GM18520 (cell line): ENCODE measurements around the gene PPP1R9B.

Source experiments
- ATAC-seq: cut with Tn5 transposase; IDR thresholded peaks from one replicate; pipeline ENCODE4 v1.9.1; 2021; ENCODE audit not compliant: unreplicated experiment

Gene PPP1R9B

DNA sequence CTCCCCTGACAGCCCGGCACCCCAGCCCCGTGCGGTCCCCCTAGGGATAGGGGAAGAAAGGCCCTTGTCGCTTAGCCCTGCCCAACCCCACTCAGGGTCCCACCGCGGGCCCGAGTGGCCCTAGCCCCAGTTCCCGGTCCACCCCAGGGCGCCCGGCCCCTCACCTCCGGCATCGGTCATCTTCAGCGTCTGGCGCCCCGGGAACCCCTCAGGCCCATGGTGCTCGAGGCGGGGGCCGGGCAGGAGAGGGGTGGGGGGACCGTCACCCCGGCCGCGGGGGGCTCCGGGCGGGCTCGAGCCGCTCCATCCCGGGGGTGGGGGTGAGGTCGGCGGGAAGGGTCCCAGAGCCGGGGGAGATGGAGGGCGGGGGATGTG is 21.1 kb downstream of the PPP1R9B start:
- no peak for ATAC-seq

DNA sequence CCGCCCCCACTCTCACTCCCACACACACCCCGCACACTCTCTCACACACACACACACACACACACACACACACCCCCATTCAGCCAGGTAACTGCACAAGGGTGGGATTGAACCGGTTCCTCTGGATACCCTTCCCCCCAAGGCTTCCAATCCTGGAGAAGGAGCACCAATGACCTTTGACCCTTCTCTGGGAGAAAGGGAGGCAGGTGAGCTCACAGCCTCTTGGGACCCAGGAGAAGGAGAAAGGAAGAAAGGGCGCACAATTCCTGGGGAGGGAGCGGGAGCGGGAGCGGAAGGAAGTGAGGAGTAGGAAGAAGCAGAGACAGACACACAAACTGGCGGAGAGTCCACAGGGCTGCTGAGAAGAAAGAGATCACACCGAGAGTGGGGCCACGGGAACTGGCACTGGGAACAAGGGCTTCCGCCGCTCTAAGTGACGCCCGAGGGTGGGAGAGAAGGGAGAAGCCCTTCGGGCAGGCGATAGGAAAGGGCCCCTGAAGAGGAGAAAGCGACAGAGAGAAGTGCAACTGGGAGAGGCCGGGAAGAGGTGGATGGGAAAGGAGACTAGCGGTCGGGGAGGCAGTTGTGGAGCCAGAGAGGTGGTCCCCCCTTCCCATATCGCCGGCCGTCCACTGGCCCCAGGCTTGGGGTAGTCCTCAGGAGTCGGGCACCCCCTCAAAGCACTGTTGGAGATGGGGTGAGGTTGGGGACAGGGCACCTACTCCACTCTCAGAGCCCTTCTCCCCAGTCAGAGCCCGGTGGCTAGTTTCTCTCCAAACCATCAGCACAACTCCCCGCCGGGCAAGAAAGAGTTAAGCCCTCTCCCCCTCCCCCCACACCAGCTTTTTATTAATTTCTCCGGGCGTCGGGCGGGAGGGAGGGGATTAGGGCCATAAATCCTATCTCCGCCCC is 21.8 kb downstream of the PPP1R9B start:
- ATAC-seq: no peak

DNA sequence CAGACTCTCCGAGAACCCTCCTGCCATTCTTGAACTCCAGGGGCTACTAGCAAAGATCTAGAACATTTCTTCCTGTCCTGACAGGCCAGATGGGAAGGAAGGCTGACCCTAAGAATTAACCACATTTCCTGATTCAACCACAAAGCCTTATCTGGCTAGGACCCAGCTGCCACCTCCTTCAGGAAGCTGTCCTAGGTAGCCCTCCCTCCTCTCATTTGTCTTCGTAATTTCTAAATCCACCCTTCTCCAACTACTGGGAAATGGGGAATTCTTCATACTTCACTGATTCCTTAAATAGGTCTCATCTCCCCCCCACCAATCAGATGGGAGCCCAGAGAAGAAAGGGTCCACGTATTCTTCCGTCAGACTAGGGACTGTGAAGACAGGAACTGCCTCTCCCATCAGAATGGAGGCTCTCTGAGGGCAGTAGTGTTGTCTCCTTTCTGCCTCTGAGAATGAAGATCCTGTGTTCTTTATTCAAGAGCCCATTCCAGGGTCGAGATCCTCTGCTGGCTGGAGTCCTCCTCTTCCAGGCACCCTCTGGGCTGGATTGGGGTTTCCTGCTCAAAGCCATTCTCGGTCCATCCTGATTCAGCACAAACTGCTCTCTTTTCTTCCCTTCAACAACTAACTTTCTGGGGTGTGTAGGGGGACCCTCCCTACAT is 22.6 kb downstream of the PPP1R9B start:
- ATAC-seq: no peak

DNA sequence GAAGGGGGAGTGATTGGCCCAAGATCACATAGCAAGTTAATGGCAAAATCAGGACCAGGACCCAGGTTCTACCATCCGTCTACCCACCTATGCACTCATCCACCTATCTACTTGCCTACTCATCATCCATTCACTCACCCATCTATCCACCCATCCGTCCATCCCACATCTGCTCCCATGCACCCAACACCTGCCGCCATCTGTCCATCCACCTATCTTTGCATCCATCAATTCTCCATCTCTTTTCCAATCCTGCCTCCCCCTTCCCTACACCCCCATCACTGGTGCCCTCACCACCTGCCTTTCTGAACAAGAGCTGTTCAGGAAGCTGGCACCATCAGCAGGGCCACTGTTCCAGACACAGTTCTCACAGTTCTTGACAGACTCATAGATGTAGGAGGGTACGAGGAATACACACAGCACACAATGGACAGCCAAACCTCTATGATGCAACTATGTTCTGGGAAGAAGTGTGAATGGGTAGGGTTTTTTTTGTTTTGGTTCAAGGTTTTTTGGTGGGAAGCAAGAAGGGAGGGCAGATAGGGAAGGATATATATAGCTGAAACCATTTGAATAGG is 25.0 kb downstream of the PPP1R9B start:
- no peak for ATAC-seq

GRCh38 chr17:50123649-50124349 is 26.7 kb downstream of the PPP1R9B start:
- ATAC-seq: no peak

DNA sequence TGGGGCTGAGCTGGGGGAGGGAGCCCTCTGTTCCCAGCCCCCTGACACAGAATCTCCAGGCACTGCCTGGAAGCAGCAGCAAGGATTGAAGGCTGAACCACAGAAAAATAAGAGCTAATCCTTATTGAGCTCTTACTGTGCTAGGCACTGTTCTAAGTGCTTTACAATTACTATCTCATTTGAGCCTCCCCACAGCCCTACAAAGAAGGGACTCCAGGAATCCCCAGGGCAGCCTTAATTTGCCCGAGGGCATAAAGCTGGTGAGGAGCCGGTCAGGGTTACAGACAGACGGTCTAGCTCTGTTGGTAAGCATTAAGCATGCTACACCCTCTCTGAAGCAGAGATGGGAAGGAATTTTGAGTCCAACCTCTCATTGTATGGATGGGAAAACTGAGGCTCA is 27.5 kb downstream of the PPP1R9B start:
- no peak for ATAC-seq

DNA sequence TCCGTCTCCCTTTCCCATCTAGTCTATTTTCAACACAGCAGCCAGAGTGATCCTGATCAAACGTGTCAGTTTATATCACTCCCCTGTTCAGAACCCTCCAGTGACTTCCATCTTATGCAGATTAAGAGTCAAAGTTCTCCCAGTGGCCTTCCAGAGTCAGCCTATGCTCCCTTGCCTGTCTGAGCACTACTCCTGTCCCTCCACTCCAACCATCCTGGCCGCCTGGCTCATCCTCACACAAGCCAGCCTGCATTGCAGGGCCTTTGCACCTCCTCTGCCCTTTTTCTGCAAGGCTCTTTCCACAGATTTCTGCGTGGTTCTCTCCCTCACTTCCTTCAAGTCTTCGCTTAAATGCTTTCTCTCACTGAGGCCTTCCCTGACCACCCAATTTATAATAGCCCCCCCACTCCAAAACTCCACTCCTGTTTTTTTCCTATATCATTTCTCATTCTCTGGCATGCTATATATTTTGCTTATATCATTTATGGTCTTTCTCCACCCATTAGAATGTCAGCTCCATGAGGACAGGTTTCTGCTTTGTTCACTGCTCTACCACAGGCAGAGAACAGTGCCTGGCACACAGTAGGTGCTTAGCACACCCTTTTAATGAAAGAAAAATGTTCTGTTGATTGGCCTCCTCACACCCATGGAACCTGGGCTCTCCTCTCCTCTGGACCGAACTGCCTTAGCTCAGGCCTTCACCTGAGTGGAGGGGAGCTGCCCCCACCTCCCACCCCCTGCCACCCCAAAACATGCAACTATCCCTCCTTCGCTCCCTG is 29.8 kb downstream of the PPP1R9B start:
- no peak for ATAC-seq

GRCh38 chr17:50118828-50119218 is 31.7 kb downstream of the PPP1R9B start:
- no peak for ATAC-seq

DNA sequence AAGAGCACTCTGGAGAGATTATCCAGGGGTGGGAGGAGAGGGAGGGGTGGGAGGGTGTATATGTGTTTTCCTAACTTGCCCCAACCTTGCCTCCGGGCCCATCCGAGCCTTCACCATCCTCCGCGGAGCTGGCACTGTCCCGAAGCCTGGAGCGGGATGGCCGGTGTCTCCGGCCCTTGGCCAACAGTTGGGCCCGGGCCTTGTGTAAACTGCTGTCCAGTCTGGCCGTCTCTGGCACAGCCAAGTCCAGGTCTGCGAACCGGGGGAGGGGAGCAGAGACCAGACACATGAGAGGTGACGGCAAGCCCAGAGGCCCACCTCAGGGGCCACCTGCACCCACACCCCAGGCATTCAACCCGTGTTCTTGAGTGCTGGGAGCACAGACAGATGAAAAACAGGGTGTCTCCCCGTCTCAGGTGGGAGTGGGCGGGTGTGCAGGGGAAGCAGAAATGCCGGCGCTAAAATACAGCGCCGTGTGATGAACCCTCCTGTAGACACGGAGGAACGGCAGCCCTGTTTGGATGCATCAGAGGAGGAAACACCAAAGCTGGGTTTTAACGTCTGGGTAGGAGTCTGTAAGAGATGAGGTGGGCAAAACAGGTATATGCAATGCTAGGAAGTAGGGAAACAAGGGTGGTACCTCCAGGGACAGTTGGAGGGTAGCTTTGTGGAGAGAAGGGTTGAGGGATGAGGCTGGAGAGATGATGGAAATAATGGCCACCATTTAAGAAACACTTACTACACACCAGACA is 32.2 kb downstream of the PPP1R9B start:
- ATAC-seq: no peak

- no peak for ATAC-seq
Observed at GRCh38 chr17:50117202-50118051, 33.0 kb downstream of the PPP1R9B start.

DNA sequence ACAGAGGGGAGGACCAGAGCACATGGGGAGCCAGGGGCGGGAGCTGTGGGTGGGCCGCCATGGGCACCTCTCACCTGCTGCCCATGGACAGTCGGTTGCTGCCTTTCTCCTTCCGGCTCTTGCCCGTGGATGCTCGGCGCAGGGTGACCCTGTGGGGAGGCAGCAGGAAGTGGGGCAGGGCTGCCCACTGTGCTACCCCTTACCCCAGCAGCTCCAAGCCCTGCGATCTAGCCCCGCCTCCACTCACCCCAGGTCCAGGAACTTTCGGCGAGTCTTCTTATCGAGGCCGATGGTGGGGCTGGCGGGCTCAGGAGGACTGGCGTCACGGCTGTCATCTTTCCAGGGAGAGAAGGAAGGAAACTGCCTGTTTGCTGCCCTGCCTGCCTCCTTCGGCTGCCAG is 34.7 kb downstream of the PPP1R9B start:
- no peak for ATAC-seq

DNA sequence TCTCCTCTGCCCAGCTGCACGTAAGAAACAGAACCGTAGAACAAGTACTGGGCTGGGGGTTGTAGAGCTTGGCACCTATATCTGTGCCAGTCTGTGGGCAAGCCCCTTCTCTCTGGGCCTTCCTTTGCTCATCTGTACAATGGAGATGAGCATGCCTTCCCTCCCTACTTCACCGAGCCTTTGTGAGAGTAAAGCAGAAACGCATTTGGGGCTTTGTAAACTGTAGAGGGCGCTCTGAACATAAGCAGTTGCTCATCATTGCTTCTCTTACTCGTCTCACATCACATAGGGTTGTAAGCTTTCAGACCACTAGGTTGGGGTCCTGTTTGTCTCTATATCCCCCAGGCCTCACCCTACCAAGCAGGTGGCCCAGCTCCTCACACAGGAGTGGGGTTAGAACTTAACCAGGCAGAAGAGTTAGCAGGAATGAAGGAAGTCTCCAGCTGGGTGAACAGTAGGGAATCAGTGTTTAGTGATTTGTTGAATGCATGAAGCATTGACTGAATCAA is 35.6 kb downstream of the PPP1R9B start:
- ATAC-seq: no peak

GRCh38 chr17:50114401-50114800 is 36.1 kb downstream of the PPP1R9B start:
- no peak for ATAC-seq

DNA sequence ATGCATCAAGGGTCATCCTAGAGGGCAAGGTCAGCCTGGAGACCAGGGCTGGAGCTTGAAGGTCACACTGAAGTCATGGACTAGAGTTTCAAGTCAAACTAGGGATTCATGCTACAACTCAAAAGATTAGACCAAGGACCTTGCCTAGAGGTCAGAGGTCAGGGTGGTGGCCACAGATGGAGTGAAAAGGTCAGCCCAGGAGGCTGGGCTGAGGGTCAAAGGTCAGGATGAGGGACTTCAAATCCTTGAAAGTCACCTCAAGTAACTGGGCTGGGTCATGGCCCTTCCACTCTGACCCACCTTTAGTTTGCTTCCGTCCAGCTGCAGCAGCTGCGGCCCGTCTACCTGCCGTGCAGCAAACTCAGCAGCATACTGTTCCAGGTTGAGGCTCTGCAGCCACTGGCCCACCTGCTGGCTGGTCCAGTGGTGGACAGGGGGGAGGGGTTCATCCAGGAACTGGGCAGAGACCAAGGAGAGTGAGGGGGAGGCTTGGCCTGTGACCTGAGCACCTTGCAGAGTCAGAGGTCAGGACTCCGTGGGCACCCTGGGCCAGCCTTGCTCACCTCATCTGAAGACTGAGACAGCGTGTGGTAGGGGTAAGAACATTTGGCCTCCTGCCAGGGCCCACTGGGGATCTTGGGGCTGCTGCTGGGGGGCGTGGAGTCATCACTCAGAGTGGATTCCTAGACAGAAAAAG is 36.7 kb downstream of the PPP1R9B start:
- ATAC-seq: no peak

DNA sequence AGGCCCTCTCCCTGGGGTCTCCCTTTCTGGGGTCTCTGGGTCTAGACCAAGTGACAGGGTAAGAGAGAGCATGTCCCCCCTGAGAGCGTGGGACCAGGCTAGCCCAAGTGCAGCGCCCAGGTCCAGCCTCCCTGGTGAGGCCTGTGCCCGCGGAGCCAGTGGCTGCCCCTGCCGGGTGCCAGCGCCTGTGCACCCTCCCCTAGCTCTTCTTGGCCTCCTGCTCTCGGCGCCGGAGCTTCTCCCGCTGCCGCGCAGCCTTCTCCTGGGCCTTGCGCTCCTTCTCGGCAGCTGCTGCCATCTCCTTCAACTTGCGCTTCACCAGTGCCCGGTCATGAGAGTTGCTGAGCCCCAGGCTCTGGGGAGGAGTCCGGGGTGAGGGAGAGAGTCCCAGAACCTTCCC is 37.8 kb downstream of the PPP1R9B start:
- ATAC-seq: no peak

GRCh38 chr17:50111673-50112655 is 38.5 kb downstream of the PPP1R9B start:
- ATAC-seq: no peak
